Chondrocyte (in vitro differentiated cells): ENCODE measurements around the gene C11orf58. TPM values are rescaled to one million over a fixed set of nuclear protein-coding genes. Genes with fewer than 3 reads are reported as not detected.

ENCODE experiments used
- DNase-seq: peaks from one replicate; pipeline ENCODE4 v3.0.0; 2021; ENCODE audit warnings: mixed read lengths, low spot score
- H3K27ac Mint-ChIP-seq: one replicate; pipeline ENCODE4 v1.8.0; 2021; ENCODE audit warnings: mild to moderate bottlenecking, moderate library complexity, mixed read lengths; ENCODE audit not compliant: unreplicated experiment
- H3K27me3 Mint-ChIP-seq: 2 replicates; pipeline ENCODE4 v1.8.0; 2021; ENCODE audit warnings: low read depth, mixed read lengths
- H3K36me3 Mint-ChIP-seq: 2 replicates; pipeline ENCODE4 v1.8.0; 2021; ENCODE audit warnings: low read depth, mixed read lengths
- H3K4me1 Mint-ChIP-seq: 2 replicates; pipeline ENCODE4 v1.8.0; 2021; ENCODE audit warnings: low read depth, mild to moderate bottlenecking, mixed read lengths
- H3K4me3 Mint-ChIP-seq: one replicate; pipeline ENCODE4 v1.8.0; 2021; ENCODE audit warnings: mild to moderate bottlenecking, moderate library complexity, mixed read lengths; ENCODE audit not compliant: unreplicated experiment
- H3K9me3 Mint-ChIP-seq: 2 replicates; pipeline ENCODE4 v1.8.0; 2021; ENCODE audit warnings: low read depth, mixed read lengths
- CTCF ChIP-seq: fragments of 200-600 bp; sonication (generic); IDR thresholded peaks from 2 replicates; pipeline ENCODE4 v1.5.0; 2021; ENCODE audit warnings: antibody characterized with exemption, mild to moderate bottlenecking, moderate library complexity
- total RNA-seq: library from RNA; stranded (reverse); gene quantifications from 3 replicates; pipeline ENCODE4 v1.2.1, GENCODE V29; 2021

The C11orf58 gene
- total RNA-seq, 1 donor from 2014 or later: 116 TPM

- Mint-ChIP-seq H3K9me3 (no peaks in the 10 kb centered on the region), H3K36me3 (no peaks in the 10 kb centered on the region), H3K4me1 (peaks cover 50% of the 10 kb centered on the region), H3K27me3 (no peaks in the 10 kb centered on the region), H3K27ac (peak overlapping the region; percentile 51), H3K4me3 (no peak overlapping the region)
- DNase-seq: peak; percentile 72
- TF ChIP-seq CTCF: no peak
Measured at GRCh38 chr11:16789560-16790485, 51.4 kb downstream of the C11orf58 start.

GRCh38 chr11:16790486-16791190 is 52.2 kb downstream of the C11orf58 start:
- Mint-ChIP-seq H3K27ac (peak overlapping the region; percentile 97), H3K9me3 (no peaks in the 10 kb centered on the region), H3K4me3 (no peak overlapping the region), H3K27me3 (no peaks in the 10 kb centered on the region), H3K4me1 (peaks cover 55% of the 10 kb centered on the region), H3K36me3 (no peaks in the 10 kb centered on the region)
- DNase-seq: peak; percentile 89
- no peak for TF ChIP-seq CTCF

GRCh38 chr11:16791191-16791961 is 52.9 kb downstream of the C11orf58 start:
- TF ChIP-seq CTCF: peak; percentile 14
- Mint-ChIP-seq H3K27me3 (no peaks in the 10 kb centered on the region), H3K4me1 (peaks cover 55% of the 10 kb centered on the region), H3K36me3 (no peaks in the 10 kb centered on the region), H3K9me3 (no peaks in the 10 kb centered on the region), H3K27ac (peak overlapping the region; percentile 97), H3K4me3 (peak overlapping the region; percentile 36)
- peak; percentile 67 for DNase-seq

- H3K27me3 Mint-ChIP-seq: no peaks in the 10 kb centered on the region
- no peaks in the 10 kb centered on the region for H3K36me3 Mint-ChIP-seq
- no peak overlapping the region for H3K4me3 Mint-ChIP-seq
- peaks cover 50% of the 10 kb centered on the region for H3K4me1 Mint-ChIP-seq
- H3K9me3 Mint-ChIP-seq: no peaks in the 10 kb centered on the region
- H3K27ac Mint-ChIP-seq: peak overlapping the region; percentile 97
- no peak for DNase-seq
- no peak for TF ChIP-seq CTCF
Measured at GRCh38 chr11:16792426-16792825, 54.0 kb downstream of the C11orf58 start.

GRCh38 chr11:16793009-16793408 is 54.6 kb downstream of the C11orf58 start:
- no peak for TF ChIP-seq CTCF
- H3K4me3 Mint-ChIP-seq: no peak overlapping the region
- peaks cover 48% of the 10 kb centered on the region for H3K4me1 Mint-ChIP-seq
- peak overlapping the region; percentile 97 for H3K27ac Mint-ChIP-seq
- no peaks in the 10 kb centered on the region for H3K27me3 Mint-ChIP-seq
- H3K36me3 Mint-ChIP-seq: no peaks in the 10 kb centered on the region
- no peak for DNase-seq
- no peaks in the 10 kb centered on the region for H3K9me3 Mint-ChIP-seq
